MM.1S (cell line): ENCODE results near the gene CD300H.

Experiments
- EZH2 ChIP-seq: fragments of 300-600 bp; sonication (generic); optimal IDR thresholded peaks from 2 replicates; pipeline ENCODE3; 2017; ENCODE audit warnings: low read depth, mild to moderate bottlenecking, antibody characterized with exemption, low read length, mixed read lengths
- EZH2phosphoT487 ChIP-seq: fragments of 300-600 bp; sonication (generic); IDR thresholded peaks from 2 replicates; pipeline ENCODE4 v1.6.1; 2018; ENCODE audit warnings: antibody characterized with exemption, low read length
- TF ChIP-seq, protein P1 (sequence below): fragments of 300-600 bp; sonication (generic); IDR thresholded peaks from 2 replicates; pipeline ENCODE4 v1.5.1; 2016; ENCODE audit warnings: antibody characterized with exemption, low read length, mixed read lengths

DNA sequence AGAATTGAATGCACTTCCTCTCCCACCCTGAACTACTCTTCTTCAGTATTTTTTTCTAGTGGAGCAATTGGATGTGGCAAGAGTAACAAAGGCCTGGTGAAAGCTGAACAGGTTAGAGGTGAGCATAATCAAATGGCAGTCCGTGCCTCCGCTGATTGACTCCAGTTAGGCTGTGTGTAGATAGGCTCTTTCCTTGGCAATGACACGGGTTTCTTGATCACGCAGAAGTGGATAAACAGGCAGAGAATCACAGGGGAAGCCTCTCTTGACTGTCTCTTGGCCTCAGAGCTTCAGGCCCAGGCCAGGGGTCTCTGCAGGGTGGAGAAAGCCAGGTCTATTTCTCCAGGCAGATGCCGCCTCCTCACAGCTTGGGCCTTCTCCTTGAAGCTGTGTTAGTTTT is 40.2 kb downstream of the CD300H start:
- TF ChIP-seq, protein P1, sequence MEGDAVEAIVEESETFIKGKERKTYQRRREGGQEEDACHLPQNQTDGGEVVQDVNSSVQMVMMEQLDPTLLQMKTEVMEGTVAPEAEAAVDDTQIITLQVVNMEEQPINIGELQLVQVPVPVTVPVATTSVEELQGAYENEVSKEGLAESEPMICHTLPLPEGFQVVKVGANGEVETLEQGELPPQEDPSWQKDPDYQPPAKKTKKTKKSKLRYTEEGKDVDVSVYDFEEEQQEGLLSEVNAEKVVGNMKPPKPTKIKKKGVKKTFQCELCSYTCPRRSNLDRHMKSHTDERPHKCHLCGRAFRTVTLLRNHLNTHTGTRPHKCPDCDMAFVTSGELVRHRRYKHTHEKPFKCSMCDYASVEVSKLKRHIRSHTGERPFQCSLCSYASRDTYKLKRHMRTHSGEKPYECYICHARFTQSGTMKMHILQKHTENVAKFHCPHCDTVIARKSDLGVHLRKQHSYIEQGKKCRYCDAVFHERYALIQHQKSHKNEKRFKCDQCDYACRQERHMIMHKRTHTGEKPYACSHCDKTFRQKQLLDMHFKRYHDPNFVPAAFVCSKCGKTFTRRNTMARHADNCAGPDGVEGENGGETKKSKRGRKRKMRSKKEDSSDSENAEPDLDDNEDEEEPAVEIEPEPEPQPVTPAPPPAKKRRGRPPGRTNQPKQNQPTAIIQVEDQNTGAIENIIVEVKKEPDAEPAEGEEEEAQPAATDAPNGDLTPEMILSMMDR, result no peak
- no peak for TF ChIP-seq EZH2
- no peak for TF ChIP-seq EZH2phosphoT487
